ENCODE data around the gene BCL3.
A peak's percentile ranks its signal among the peaks of the same experiment; 100 is the strongest.
"Not testable (repeated sequence)": the region's sequence is repeated elsewhere in the genome, so short reads cannot be mapped to it uniquely, and the experiment has no call there.

Gene BCL3, protein sequence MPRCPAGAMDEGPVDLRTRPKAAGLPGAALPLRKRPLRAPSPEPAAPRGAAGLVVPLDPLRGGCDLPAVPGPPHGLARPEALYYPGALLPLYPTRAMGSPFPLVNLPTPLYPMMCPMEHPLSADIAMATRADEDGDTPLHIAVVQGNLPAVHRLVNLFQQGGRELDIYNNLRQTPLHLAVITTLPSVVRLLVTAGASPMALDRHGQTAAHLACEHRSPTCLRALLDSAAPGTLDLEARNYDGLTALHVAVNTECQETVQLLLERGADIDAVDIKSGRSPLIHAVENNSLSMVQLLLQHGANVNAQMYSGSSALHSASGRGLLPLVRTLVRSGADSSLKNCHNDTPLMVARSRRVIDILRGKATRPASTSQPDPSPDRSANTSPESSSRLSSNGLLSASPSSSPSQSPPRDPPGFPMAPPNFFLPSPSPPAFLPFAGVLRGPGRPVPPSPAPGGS

DNA sequence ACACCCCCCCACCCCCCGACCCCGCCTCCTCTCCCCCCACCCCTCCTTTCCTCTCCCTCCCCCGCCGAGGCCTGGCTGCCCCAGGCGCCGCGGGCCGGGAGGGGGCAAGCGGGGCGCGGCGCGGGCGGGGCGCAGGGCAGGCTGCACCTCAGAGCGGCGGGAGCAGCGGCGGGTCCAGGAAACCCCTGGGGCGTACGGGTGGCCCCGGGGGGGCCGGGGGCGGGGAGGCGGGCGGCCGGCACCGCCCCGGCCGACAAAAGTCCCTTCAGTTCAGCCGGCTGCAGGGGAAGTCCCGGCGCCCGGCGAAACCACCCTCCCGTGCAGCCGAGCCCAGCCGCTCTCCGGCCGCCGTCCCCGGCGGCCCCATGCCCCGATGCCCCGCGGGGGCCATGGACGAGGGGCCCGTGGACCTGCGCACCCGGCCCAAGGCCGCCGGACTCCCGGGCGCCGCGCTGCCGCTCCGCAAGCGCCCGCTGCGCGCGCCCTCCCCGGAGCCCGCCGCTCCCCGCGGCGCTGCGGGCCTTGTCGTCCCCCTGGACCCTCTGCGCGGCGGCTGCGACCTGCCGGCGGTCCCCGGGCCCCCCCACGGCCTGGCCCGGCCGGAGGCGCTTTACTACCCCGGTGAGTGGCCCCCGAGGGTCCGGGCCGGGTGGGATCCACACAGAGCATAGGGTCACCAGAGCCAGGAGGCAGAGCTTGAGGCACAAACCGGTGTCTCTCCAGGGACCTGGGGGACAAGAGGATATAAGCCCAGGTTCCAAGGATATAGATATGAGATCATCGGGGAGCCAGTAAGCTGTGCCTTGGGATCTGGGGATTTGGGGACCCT is at the start of gene BCL3:
TSS of gene BCL3 (plus strand) at position 283 of the 829 bp plus-strand sequence. CDS start at position 366, 83 bp downstream.
- peak; percentile 67 for DNase-seq (ENCODE audit: low read depth)

DNA sequence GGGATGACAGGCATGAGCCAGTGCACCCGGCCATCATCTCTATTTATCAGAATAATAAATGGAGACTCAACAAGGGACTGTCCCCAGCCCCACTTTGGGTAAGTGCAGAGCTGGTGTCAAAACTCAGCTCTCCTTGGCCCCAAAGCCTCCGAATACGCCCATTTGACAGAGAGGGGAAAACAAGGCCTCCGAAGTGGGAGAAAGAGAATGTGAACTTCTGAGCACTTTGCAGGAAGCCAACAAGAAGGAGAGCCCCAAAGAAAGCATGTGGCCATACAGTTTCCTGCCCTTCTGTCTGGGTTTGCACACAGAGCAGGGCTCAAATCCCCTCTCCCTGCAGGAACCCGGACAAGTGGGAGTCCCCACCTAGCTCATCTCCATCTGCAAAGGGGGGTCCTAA is 48.0 kb upstream of the BCL3 start:
- no peak for DNase-seq (ENCODE audit: low read depth)

DNA sequence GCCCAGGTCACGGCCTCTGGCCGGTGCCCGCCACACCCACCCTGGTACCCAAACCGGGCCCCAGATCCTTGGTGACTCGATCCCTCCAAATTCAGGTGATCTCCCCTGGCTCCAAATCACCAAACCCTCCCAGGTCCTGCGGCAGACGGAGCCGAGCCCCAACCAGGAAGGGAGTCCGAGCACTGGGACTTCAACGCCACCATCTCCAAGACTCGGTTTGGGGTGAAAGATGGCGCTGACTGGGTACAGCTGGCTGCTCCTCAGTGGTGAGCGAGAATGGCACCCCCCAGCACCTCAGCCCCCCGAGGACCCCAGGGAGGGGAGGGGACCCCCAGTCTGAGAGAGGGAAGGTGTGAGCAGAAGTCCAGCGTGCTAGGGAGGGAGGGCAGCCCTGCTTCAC is 47.3 kb upstream of the BCL3 start:
- DNase-seq (ENCODE audit: low read depth): no peak

DNA sequence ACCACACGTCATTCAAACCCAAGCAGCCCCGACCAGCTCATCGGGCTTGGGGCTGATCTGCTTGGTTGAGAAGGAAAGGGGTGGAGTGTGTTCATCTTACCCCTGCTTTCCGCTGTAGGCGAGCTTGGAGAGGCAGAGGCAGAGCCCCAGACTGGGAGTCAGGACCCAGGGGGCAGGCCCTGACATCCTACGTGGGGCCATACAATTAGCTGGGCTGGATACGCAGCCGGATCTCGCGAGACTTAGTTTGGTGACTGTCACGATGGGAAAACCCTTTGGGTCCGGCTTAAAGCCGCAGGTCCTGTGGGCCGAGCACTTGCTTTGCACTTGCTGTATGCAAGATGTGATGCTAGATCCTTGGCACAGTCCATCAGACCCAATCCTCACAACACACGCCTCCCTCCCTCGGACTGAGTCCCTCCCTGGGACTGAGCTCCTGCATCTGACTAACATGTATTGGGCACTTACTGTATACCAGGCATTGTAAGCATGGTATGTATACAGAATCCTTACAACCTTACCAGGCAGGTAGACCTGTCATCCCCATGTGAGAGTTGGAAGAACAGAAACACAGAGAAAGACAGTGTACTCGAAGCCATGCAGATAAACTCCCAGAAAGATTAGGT is 45.8 kb upstream of the BCL3 start:
- DNase-seq (ENCODE audit: low read depth): no peak

DNA sequence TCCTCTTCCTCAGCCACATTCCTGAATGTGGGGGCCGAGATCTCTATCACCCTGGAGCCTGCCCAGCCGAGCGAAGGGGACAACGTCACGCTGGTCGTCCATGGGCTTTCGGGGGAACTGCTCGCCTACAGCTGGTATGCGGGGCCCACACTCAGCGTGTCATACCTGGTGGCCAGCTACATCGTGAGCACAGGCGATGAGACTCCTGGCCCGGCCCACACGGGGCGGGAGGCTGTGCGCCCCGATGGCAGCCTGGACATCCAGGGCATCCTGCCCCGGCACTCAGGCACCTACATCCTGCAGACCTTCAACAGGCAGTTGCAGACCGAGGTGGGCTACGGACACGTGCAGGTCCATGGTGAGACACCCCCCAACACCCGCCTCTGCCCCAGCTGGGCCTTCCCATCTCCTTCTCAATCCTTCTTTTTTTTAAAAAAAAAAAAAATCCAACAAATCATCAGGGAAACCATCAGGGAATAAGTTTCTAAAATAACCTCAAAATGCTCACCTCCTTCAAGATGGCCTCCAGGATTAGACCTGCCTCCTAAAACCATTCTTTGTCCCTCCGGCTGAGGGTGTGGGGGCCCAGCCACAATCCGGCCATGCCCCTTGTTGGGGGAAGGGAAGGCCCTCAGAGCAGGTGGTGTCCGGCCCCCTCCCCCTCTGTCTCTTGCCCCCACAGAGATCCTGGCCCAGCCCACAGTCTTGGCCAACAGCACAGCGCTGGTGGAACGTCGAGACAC is 45.0 kb upstream of the BCL3 start:
- no peak for DNase-seq (ENCODE audit: low read depth)

DNA sequence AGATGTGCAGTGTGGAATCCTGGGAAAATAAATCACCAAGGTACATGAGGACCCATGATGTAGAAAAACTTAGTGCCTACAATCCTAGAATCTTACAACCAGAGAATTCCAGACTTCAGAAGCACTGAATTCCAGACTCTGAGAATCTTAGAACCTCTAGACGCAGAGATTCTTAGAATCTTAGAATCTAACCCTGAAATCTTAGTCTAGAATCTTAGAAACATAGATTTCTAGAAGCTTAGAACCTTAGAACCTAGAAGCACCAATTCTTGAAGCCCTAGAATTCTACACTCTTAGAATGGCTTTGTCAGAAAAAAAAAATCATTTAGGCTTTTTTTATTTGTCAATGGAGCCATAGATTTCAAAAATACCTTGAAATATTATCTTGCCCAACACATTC is 43.5 kb upstream of the BCL3 start:
- no peak for DNase-seq (ENCODE audit: low read depth)

DNA sequence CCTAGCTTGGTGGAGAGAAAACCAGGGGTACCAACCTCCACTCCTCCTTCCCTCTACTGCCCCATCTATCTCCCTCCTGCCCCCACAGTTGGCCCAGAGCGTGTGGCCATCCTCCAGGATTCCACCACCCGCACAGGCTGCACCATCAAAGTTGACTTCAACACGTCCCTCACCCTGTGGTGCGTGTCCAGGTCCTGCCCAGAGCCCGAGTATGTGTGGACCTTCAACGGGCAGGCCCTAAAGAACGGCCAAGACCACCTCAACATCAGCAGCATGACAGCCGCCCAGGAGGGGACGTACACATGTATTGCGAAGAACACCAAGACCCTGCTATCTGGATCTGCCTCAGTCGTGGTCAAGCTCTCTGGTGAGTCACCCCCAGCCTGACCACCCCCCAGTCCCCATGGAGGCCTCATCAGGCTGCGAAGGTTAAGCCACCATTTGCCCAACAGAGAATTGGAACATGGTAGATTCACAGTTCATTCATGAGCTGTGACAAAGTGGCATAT is 43.0 kb upstream of the BCL3 start:
- DNase-seq (ENCODE audit: low read depth): no peak

DNA sequence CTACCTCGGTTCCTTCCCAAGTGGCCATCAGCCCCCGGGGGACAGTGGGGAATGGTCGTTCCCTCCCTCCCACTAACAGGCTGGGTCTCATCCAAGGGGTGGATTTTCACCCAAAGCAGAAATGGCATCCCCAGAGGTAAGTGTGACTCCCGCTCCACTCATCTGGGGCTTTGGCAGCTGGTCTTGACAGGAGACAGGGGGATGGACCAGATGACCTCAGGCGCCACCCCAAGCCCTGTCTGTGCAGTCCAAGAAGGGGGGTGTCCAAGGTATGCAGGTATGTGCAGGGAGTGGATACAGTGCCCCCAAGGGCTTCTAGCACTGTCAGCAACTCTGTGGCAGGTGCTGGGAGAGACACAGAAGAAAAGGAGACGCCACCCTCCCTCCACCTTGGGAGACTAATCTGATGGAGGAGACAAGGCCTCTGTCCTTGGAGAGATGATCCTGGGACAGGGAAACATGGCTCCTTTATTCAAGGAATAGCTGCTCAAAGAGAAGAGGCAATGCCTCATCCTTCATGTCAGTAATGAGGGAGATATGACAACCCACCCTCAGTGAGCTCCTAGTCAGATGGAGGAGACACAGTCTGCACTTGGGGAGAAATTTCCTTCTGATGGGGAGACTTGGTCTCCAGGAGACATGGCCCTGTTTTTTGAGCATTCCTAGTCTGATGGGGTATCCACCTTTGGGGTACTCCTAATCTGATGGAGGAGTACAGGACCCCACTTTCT is 41.8 kb upstream of the BCL3 start:
- DNase-seq (ENCODE audit: low read depth): no peak

DNA sequence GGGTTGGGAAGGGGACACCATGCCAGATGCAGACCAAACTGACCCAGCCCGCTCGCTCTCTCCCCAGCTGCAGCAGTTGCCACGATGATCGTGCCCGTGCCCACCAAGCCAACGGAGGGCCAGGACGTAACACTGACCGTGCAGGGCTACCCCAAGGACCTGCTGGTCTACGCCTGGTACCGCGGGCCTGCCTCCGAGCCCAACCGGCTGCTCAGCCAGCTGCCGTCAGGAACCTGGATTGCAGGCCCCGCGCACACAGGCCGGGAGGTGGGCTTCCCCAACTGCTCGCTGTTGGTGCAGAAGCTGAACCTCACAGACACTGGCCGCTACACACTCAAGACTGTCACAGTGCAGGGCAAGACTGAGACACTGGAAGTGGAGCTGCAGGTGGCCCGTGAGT is 40.7 kb upstream of the BCL3 start:
- DNase-seq (ENCODE audit: low read depth): no peak

DNA sequence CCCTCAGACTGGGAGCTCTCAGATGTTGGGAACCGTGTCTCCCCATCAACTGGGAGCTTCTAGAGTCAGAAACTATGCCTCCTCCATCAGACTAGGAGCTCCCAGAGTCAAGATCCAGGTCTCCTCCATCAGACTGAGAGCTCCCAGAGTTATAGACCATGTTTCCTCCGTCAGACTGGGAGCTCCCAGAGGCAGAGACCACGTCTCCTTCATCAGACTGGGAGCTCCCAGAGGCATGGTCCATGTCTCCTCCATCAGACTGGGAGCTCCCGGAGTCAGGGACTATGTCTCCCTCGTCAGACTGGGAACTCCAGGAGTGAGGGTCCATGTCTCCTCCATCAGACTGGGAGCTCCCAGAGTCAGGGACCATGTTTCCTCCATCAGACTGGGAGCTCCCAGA is 39.6 kb upstream of the BCL3 start:
- no peak for DNase-seq (ENCODE audit: low read depth)

DNA sequence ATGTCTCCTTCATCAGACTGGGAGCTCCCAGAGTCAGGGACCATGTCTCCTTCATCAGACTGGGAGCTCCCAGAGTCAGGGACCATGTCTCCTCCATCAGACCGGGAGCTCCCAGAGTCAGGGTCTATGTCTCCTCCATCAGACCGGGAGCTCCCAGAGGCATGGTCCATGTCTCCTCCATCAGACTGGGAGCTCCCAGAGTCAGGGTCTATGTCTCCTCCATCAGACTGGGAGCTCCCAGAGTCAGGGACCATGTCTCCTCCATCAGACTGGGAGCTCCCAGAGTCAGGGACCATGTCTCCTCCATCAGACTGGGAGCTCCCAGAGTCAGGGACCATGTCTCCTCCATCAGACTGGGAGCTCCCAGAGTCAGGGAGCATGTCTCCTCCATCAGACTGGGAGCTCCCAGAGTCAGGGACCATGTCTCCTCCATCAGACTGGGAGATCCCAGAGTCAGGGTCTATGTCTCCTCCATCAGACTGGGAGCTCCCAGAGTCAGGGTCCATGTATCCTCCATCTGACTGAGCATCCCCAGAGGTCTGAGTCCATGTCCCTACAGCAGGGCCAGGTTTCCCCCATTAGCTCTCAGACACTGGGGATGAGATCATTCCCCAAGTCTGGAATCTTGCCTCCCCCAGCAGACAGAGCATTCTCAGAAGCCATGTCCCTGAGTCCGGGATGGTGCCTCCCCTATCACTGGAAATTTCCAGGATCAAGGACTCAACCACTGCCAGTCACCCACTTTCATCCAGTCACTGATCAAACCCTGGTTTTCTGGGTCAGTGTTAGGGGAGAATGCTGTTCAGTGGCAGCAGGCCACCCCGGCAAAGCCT is 38.9 kb upstream of the BCL3 start:
- DNase-seq (ENCODE audit: low read depth): not testable (repeated sequence)

DNA sequence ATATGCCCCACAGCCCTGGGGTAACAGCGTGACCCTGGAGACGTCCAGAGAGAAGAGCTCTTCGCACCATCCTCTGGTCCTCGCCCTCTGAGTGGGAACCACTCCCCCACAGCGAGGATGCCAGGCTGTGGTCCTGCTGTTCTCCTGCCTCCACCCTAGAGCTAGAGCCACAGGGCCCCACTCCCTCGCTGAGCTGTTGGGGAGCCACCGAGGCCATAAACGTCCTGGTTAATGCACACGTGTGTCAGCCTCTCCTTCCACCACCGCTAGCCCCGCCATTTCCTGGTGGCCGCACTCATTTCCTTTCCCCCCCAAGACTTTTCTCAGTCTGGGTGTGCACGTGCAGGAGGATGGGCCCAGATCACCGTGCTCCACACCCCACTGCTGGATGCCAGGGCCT is 38.0 kb upstream of the BCL3 start:
- DNase-seq (ENCODE audit: low read depth): no peak

DNA sequence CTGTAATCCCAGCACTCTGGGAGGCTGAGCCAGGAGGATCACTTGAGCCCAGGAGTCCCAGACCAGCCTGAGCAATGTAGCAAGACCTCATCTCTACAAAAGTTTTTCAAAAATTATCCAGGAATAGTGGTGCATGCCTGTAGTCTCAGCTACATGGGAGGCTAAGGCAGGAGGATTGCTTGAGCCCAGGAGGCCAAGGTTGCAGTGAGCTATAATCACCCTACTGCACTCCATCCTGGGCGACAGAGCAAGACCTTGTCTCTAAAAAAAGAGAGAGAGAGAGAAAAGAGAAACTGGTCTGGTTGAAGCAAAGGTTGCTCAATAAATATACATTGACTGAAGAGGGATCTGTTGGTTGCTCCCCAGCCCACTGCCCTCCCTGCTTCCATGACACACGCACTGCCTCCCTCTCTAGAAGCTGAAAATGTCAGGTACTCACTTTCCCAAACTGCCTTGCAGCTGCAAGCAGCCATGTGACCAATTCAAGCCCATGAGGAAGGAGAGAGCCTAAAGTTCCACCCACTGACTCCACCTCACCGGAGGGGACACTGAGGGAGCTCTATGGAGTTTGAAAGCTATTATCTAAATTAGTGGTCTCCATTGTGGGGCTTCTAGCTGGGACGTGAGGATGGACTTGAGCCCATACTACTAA is 35.5 kb upstream of the BCL3 start:
- no peak for DNase-seq (ENCODE audit: low read depth)

DNA sequence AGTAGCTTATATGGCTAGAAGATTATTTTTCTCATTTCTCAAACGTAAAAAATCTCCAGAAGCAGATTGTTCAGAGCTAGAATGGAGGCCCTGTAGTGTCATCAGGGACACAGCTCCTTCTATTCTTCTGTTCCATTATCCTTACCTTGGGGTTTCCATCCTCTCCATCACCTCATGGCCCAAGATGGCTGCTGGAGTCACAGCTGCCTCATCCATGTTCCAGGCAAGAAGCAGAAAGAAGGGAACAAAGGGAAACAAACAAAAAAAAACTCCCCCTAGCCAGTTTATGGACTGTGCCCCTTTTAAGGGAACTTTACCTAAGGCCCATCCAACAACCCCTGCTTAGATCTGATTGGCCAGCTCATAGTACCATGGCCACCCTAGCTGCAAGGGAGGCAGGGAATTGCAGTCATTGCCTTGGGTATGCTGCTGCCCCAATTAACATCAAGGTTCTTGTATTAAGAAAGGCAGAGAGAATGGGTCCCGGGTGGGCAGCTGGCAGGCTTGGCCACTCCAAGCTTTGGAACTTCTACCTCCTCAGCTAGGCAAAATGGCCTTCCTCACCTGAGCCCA is 33.8 kb upstream of the BCL3 start:
- DNase-seq (ENCODE audit: low read depth): no peak

DNA sequence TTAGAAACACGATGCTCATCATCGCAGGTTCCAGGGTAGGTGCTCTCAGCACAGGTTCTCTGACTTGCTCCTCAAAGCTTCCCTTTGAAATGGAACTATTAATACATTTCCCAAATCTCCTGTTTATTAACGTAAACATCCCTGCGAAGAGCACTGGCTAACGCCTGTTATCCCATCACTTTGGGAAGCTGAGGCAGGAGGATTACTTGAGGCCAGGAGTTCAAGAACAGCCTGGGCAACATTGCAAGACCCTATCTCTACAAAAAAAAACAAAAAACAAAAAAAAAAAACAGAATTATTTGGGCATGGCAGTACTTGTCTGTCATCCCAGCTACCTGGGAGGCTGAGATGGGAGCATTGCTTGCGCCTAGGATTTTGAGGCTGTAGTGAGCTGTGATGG is 30.9 kb upstream of the BCL3 start:
- no peak for DNase-seq (ENCODE audit: low read depth)

DNA sequence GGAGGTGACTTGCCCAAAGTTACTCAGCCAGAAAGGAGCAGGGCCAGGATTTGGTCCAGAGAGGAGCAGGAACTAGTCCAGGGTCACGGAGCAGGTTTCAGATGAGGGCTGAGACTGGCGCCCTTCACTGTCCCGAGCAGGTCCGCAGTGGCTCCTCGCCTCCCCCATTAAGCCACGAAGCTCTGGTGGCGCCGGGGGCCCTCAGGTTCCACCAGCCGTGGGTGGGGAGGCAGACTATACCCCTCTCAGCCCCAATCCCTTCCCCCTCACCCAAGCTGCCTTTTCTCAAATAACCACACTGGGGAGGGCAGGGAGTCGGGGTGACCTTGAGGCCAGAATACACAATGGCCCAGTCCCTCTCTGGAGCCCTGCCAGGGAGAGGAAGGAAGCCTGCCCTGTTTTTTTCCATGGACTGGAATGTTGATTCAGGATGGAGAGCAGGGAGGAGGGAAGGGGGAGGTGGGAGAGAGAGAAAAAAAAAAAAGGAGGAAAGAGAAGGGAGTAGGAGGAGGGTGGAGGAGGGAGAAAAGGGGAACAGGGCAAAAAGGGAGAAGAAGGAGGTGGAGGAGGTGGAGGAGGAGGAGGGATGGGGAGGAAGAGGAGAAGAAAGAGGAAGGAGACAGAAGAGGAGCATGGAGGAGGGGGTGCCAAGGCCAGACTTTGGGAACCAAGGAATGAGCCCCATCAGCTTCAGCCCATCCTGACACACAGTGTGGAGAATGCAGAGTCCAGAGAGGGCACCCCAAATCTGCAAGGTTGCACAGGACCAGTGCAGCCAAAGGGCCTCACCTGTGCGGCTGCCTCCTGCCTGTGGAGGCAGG is 29.9 kb upstream of the BCL3 start:
- no peak for DNase-seq (ENCODE audit: low read depth)

DNA sequence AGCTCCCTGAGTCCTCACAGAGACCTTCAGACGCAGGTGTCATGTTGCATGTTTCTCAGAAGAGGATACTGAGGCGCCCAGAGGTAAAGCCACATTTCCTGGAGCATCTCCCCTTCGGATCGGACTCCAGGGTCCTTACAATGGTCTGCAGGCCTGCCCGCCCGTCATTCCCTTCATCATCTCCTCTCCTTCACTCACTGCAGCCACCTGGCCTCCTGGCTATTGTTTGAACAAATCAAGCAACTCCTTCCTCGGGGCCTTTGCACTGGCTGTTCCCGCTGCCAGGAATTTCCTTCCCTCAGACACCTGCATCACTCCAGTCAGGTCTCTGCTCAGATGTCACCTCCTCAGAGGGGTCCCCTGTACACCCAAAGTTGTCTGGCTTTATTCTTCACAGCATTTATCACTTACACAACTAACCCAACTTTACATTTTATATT is 29.2 kb upstream of the BCL3 start:
- no peak for DNase-seq (ENCODE audit: low read depth)

DNA sequence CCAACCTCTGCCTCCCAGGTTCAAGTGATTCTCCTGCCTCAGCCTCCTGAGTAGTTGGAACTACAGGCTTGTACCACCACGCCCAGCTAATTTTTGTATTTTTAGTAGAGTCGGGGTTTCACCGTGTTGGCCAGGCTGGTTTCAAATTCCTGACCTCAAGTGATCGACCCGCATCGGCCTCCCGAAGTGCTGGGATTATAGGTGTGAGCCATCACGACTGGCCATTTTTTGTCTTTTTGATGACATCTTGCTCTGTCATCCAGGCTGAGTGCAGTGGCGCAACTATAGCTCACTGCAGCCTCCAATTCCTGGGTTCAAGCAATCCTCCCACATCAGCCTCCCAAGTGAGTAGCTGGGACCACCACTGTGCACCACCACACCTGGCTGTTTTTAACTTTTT is 28.1 kb upstream of the BCL3 start:
- not testable (repeated sequence) for DNase-seq (ENCODE audit: low read depth)
